Hepatocyte (in vitro differentiated cells): ENCODE data around the gene ITGB1.

ENCODE experiments used
- CTCF ChIP-seq: fragments of 200-600 bp; sonication (generic); IDR thresholded peaks from 2 replicates; pipeline ENCODE4 v1.5.1; 2016; ENCODE audit warnings: antibody characterized with exemption, mild to moderate bottlenecking; ENCODE audit not compliant: poor library complexity
- EZH2 ChIP-seq: fragments of 200-600 bp; sonication (generic); IDR thresholded peaks from 2 replicates; pipeline ENCODE4 v1.6.1; 2016; ENCODE audit warnings: antibody characterized with exemption, mild to moderate bottlenecking, borderline replicate concordance
- EZH2phosphoT487 ChIP-seq: fragments of 200-600 bp; sonication (generic); IDR thresholded peaks from one replicate; pipeline ENCODE4 v1.6.1; 2018; ENCODE audit warnings: antibody characterized with exemption, mild to moderate bottlenecking, low read depth, moderate library complexity; ENCODE audit not compliant: unreplicated experiment, severe bottlenecking

- no peak for TF ChIP-seq EZH2
- no peak for TF ChIP-seq CTCF
- no peak for TF ChIP-seq EZH2phosphoT487
These were observed 27.3 kb upstream of the ITGB1 start for GRCh38 chr10:32985341-32985764.
